Astrocyte of the cerebellum (primary cell): ENCODE measurements around the gene GON4L.
A peak's percentile ranks its signal among the peaks of the same experiment; 100 is the strongest.

Experiments
- DNase-seq: peaks from one replicate; pipeline ENCODE4 v3.0.0-alpha.2; 2011; ENCODE audit warnings: low read depth
- H3K4me3 ChIP-seq: 2 replicates; pipeline ENCODE4 v1.5.1; 2011; ENCODE audit warnings: mild to moderate bottlenecking, low read depth, low read length, moderate library complexity
- in situ Hi-C: cut with HindIII; loops from 2 replicates; pipeline ENCODE4 v1.10.0; 2017; ENCODE audit warnings: low sequenced_read_pairs
- TF ChIP-seq, protein P1 (sequence below): IDR thresholded peaks from 2 replicates; pipeline ENCODE4 v1.5.1; 2012; ENCODE audit warnings: low read length, low read depth, moderate library complexity, mild to moderate bottlenecking; ENCODE audit errors: missing control alignments

The GON4L gene

DNA sequence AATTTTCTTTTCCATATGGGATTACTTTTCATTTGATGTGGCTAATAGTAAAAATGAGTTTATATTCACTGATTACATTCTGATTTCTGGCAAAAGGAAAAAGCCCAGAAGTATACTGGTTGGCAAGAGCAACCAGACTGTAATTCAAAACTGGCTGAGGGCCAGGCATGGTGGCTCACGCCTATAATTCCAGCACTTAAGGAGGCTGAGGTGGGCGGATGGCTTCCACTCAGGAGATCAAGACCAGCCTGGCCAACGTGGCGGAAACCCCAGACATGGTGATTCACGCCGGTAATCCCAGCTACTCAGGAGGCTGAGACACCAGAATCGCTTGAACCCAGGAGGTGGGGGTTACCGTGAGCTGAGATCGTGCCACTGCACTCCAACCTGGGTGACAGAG, 16.8 kb upstream of the GON4L start:
- TF ChIP-seq, protein P1, sequence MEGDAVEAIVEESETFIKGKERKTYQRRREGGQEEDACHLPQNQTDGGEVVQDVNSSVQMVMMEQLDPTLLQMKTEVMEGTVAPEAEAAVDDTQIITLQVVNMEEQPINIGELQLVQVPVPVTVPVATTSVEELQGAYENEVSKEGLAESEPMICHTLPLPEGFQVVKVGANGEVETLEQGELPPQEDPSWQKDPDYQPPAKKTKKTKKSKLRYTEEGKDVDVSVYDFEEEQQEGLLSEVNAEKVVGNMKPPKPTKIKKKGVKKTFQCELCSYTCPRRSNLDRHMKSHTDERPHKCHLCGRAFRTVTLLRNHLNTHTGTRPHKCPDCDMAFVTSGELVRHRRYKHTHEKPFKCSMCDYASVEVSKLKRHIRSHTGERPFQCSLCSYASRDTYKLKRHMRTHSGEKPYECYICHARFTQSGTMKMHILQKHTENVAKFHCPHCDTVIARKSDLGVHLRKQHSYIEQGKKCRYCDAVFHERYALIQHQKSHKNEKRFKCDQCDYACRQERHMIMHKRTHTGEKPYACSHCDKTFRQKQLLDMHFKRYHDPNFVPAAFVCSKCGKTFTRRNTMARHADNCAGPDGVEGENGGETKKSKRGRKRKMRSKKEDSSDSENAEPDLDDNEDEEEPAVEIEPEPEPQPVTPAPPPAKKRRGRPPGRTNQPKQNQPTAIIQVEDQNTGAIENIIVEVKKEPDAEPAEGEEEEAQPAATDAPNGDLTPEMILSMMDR: no peak
- in situ Hi-C loops: no loop called here
- peak; percentile 54 for DNase-seq
- H3K4me3 ChIP-seq: no peak overlapping the region

DNA sequence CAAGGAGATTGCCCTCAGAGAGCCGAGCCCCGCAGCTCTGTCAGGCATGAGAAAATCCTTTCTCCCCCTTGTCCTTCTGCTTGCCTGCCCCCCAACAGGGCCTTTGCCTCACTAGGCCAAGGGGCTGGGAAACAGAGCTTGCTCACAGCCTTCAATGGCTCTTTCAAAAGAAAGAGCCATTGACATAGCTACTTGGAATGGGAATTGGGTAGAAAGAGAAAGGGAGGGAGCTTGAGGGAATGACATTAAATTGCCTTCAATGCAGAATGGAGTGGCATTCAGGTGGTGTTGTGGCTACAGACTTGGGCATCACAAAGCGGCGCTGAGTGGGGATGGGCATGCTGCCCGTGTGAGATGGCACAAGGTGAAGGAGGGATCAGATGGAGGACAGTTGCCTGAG, 15.5 kb upstream of the GON4L start:
- no peak for DNase-seq
- H3K4me3 ChIP-seq: no peak overlapping the region
- TF ChIP-seq, protein P1: no peak
- in situ Hi-C loops: no loop called here

DNA sequence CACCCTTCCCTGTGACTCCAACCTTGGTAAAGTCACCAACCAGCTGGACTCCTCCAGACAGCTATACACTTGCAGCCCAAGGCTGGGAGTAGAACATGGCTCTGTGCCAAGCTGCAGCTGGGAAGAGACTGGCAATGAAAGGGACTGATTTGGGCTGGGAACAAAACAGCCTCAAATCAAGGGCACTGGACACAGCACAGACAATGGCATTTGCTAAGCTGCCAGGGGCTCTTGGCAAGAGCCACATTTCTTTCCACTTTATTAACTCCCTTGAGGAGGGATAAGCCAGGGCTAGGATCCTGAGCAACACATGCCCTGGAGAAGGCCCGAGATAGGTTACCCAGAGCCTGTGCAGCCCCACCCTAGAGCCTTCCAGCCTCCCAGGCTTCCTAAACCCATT, 14.4 kb upstream of the GON4L start:
- no peak for DNase-seq
- in situ Hi-C loops: no loop called here
- no peak overlapping the region for H3K4me3 ChIP-seq
- TF ChIP-seq, protein P1: no peak

DNA sequence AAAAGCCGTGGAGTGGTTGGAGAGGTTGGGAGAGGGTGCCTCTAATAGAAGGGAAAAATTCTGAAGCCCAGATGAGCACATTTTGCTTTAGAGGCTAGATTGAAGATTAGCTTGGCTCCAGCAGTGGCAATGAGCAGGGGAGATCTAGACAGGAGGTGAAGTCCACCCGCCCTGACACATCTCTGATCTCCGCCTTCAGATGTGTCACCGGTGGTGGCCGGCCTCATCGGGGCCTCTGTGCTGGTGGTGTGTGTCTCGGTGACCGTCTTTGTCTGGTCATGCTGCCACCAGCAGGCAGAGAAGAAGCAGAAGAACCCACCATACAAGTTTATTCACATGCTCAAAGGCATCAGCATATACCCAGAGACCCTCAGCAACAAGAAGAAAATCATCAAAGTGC, 10.8 kb upstream of the GON4L start:
- no peak for DNase-seq

DNA sequence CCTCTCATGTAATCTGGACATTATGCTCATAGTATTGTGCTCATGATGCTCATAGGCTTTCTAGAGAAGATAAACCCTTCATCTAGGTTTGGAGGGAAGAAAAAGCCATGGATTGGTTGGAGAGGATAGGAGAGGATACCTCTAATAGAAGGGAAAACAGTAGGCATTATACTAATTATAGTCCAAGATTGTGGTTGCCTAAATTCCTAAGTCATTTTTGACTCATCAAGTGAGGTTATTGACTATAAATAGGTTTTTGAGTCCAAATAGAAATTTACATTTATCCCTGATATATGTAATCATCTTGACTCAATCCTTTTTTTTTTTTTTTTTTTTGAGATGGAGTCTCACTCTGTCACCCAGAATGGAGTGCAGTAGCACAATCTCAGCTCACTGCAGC, 7.4 kb upstream of the GON4L start:
- TF ChIP-seq, protein P1: no peak
- DNase-seq: no peak
- no peak overlapping the region for H3K4me3 ChIP-seq
- in situ Hi-C loops: no loop called here

More for the DNA sequence above, 10.8 kb upstream of the GON4L start:
- no peak overlapping the region for H3K4me3 ChIP-seq
- in situ Hi-C loops: no loop called here
- TF ChIP-seq, protein P1: no peak

DNA sequence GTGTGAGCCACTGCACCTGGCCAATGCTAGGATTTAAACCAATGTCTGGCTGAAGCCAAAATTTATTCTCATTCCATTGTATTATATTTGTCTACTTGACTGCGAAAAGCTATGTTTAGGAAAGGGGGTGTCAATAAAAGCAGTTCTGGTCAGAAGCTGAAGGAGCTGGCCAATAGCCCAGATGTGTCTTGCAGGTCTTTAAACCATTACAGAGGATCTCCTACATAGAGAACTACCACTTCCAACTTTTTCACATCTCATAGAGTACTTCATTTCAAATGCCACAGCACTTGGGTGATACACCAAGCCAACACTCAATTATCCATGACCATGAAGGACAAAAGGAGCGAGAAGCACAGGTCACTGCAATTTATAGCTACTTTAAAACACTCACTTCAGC, 4.9 kb upstream of the GON4L start:
- TF ChIP-seq, protein P1: no peak
- in situ Hi-C loops: no loop called here
- DNase-seq: no peak
- H3K4me3 ChIP-seq: no peak overlapping the region
